HCT116 (cell line): ENCODE measurements around the gene STH. TPM values are rescaled to one million over a fixed set of nuclear protein-coding genes. Genes with fewer than 3 reads are reported as not detected.

ENCODE experiments used
- ATAC-seq: fragments of 200-7000 bp; cut with Tn5 transposase; 2 replicates; pipeline ENCODE4 v1.9.1; 2020; ENCODE audit warnings: mild to moderate bottlenecking, moderate library complexity
- BruUV-seq: library from RNA; stranded (reverse); fragments of 400-500 nt; replicated peaks from 2 replicates; lab custom pipeline; 2021; lab: Mats Ljungman, UMichigan
- CTCF ChIA-PET: fragments of 300-600 bp; sonication (Branson Sonifier 250); formaldehyde crosslinking; loops from one replicate; lab custom pipeline; 2021; ENCODE audit warnings: antibody characterized with exemption; lab: Charles Lee
- POLR2A ChIA-PET: fragments of 300-600, 350-600 bp; sonication (Branson Sonifier 250); formaldehyde crosslinking; loops from one replicate; lab custom pipeline; 2021; ENCODE audit warnings: antibody characterized with exemption; lab: Charles Lee
- RAD21 ChIA-PET, 2 experiments: fragments of 300-600 bp; sonication (Branson Sonifier 250); formaldehyde crosslinking; loops; one replicate each; lab custom pipeline; 2023; ENCODE audit warnings: low total read pairs in 2 of 2; ENCODE audit not compliant: uncharacterized antibody in 2 of 2, unreplicated experiment in 2 of 2, low non-redundant PET in 1 of 2; lab: Charles Lee
- DNase-seq: peaks from one replicate; pipeline ENCODE4 v3.0.0-alpha.2; 2010; ENCODE audit warnings: low read depth, low spot score
- H2AFZ ChIP-seq: fragments of 200-600 bp; shearing (Covaris generic), sonication (generic); 2 replicates; pipeline ENCODE4 v1.6.1; 2017; ENCODE audit warnings: low read depth, mixed run types, mixed read lengths, antibody characterized with exemption, low read length; ENCODE audit not compliant: poor library complexity, severe bottlenecking
- H3K27ac ChIP-seq: 2 replicates; pipeline ENCODE4 v1.5.1; 2012; ENCODE audit warnings: low read depth, low read length
- H3K27me3 ChIP-seq: fragments of 200-600 bp; sonication (generic); 2 replicates; pipeline ENCODE4 v1.6.1; 2016; ENCODE audit warnings: mixed run types, low read length, mixed read lengths; ENCODE audit not compliant: insufficient read depth
- H3K36me3 ChIP-seq, 2 experiments: fragments of 200-500 bp in 1 of 2; fragments of 200-600 bp in 1 of 2; sonication (Bioruptor generic) in 1 of 2; sonication (generic) in 1 of 2; 2 replicates each; pipeline versions ENCODE4 v1.5.1 to v1.6.1; 2014 to 2016; ENCODE audit warnings: low read length in 2 of 2, inconsistent platforms in 1 of 2, mixed read lengths in 1 of 2, mixed run types in 1 of 2; ENCODE audit not compliant: insufficient read depth in 2 of 2, control insufficient read depth in 1 of 2
- H3K4me1 ChIP-seq, 2 experiments: fragments of 200-600 bp in 1 of 2; sonication (generic) in 1 of 2; 2 replicates each; pipeline versions ENCODE4 v1.5.1 to v1.6.1; 2012 to 2017; ENCODE audit warnings: low read length in 2 of 2, inconsistent platforms in 1 of 2, mild to moderate bottlenecking in 1 of 2, mixed read lengths in 1 of 2, mixed run types in 1 of 2, moderate library complexity in 1 of 2; ENCODE audit not compliant: insufficient read depth in 2 of 2, control insufficient read depth in 1 of 2
- H3K4me2 ChIP-seq: fragments of 200-600 bp; sonication (generic); 2 replicates; pipeline ENCODE4 v1.6.1; 2017; ENCODE audit warnings: mixed run types, low read length, mixed read lengths
- H3K4me3 ChIP-seq, 2 experiments: fragments of 200-600 bp in 1 of 2; sonication (generic) in 1 of 2; replicated peaks in 1 of 2; 2 replicates each; pipeline ENCODE4 v1.5.1; 2011 to 2016; ENCODE audit warnings: low read length in 2 of 2, control low read depth in 1 of 2, low read depth in 1 of 2, mild to moderate bottlenecking in 1 of 2, mixed read lengths in 1 of 2, mixed run types in 1 of 2
- H3K79me2 ChIP-seq: fragments of 200-600 bp; sonication (generic); 2 replicates; pipeline ENCODE4 v1.6.1; 2017; ENCODE audit warnings: mild to moderate bottlenecking, mixed run types, low read length, moderate library complexity, mixed read lengths; ENCODE audit not compliant: insufficient read depth
- H3K9ac ChIP-seq: fragments of 200-600 bp; sonication (generic); 2 replicates; pipeline ENCODE4 v1.6.1; 2016; ENCODE audit warnings: low read length, mixed read lengths
- H3K9me2 ChIP-seq: fragments of 200-600 bp; sonication (generic), shearing (Covaris generic); 2 replicates; pipeline ENCODE4 v1.6.1; 2017; ENCODE audit warnings: mixed run types, mild to moderate bottlenecking, moderate library complexity; ENCODE audit not compliant: insufficient read depth
- H3K9me3 ChIP-seq, 2 experiments: fragments of 200-500 bp in 1 of 2; fragments of 200-600 bp in 1 of 2; sonication (Bioruptor generic) in 1 of 2; sonication (generic) in 1 of 2; 2 replicates each; pipeline ENCODE4 v1.6.1; 2014 to 2017; ENCODE audit warnings: low read length in 2 of 2, mixed read lengths in 2 of 2, inconsistent platforms in 1 of 2, low read depth in 1 of 2, mild to moderate bottlenecking in 1 of 2, mixed run types in 1 of 2, moderate library complexity in 1 of 2; ENCODE audit not compliant: control insufficient read depth in 1 of 2, insufficient read depth in 1 of 2
- H4K20me1 ChIP-seq: fragments of 200-600 bp; sonication (generic), shearing (Covaris generic); 2 replicates; pipeline ENCODE4 v1.6.1; 2017; ENCODE audit warnings: mixed run types, mild to moderate bottlenecking, moderate library complexity; ENCODE audit not compliant: insufficient read depth
- ATF3 ChIP-seq: IDR thresholded peaks from 2 replicates; pipeline ENCODE4 v1.6.1; 2012
- CBX3 ChIP-seq: IDR thresholded peaks from 2 replicates; pipeline ENCODE4 v1.6.1; 2012; ENCODE audit warnings: low read depth
- CEBPB ChIP-seq: IDR thresholded peaks from 2 replicates; pipeline ENCODE4 v1.6.1; 2012; ENCODE audit warnings: low read depth
- CTCF ChIP-seq, 3 experiments: fragments of 200-600 bp in 1 of 3; sonication (generic) in 1 of 3; IDR thresholded peaks in 2 of 3; conservative IDR thresholded peaks in 1 of 3; 2 replicates each; pipeline ENCODE4 v1.5.1; 2012 to 2017; ENCODE audit warnings: low read depth in 2 of 3, low read length in 2 of 3, antibody characterized with exemption in 1 of 3, borderline replicate concordance in 1 of 3, control low read depth in 1 of 3, mild to moderate bottlenecking in 1 of 3, mixed read lengths in 1 of 3, mixed run types in 1 of 3, moderate library complexity in 1 of 3; ENCODE audit not compliant: insufficient read depth in 1 of 3
- EGR1 ChIP-seq: IDR thresholded peaks from 2 replicates; pipeline ENCODE4 v1.6.1; 2012; ENCODE audit warnings: low read depth
- ELF1 ChIP-seq: IDR thresholded peaks from 2 replicates; pipeline ENCODE4 v1.6.1; 2012; ENCODE audit warnings: low read depth, borderline replicate concordance
- EZH2 ChIP-seq: fragments of 200-600 bp; sonication (generic); IDR thresholded peaks from 2 replicates; pipeline ENCODE4 v1.6.1; 2017; ENCODE audit warnings: antibody characterized with exemption, mixed run types
- EZH2phosphoT487 ChIP-seq: fragments of 200-600 bp; IDR thresholded peaks from 2 replicates; pipeline ENCODE4 v1.6.1; 2018; ENCODE audit warnings: antibody characterized with exemption, borderline replicate concordance
- FOSL1 ChIP-seq: IDR thresholded peaks from 2 replicates; pipeline ENCODE4 v1.6.1; 2012; ENCODE audit warnings: low read depth
- MAX ChIP-seq: IDR thresholded peaks from 2 replicates; pipeline ENCODE4 v1.6.1; 2012
- RAD21 ChIP-seq: IDR thresholded peaks from 2 replicates; pipeline ENCODE4 v1.6.1; 2012; ENCODE audit warnings: low read depth, mild to moderate bottlenecking
- REST ChIP-seq: IDR thresholded peaks from 2 replicates; pipeline ENCODE4 v1.6.1; 2012; ENCODE audit warnings: low read depth
- SIN3A ChIP-seq: IDR thresholded peaks from 2 replicates; pipeline ENCODE4 v1.6.1; 2012; ENCODE audit warnings: low read depth
- SP1 ChIP-seq: IDR thresholded peaks from 2 replicates; pipeline ENCODE4 v1.6.1; 2012; ENCODE audit warnings: low read depth
- SRF ChIP-seq: IDR thresholded peaks from 2 replicates; pipeline ENCODE4 v1.6.1; 2012; ENCODE audit warnings: low read depth
- TCF7L2 ChIP-seq: IDR thresholded peaks from 2 replicates; pipeline ENCODE4 v1.7.0; 2011; ENCODE audit warnings: borderline replicate concordance, inconsistent platforms; ENCODE audit not compliant: insufficient read depth, insufficient read length; ENCODE audit errors: extremely low read depth
- YY1 ChIP-seq: IDR thresholded peaks from 2 replicates; pipeline ENCODE4 v1.6.1; 2011; ENCODE audit warnings: low read length, low read depth, moderate library complexity, mild to moderate bottlenecking; ENCODE audit not compliant: insufficient replicate concordance; ENCODE audit errors: extremely low read depth
- ZBTB33 ChIP-seq: IDR thresholded peaks from 2 replicates; pipeline ENCODE4 v1.6.1; 2011; ENCODE audit warnings: mild to moderate bottlenecking, low read length, moderate library complexity; ENCODE audit not compliant: insufficient replicate concordance; ENCODE audit errors: extremely low read depth
- ZFX ChIP-seq: fragments of 450-650 bp; IDR thresholded peaks from 2 replicates; pipeline ENCODE4 v1.6.1; 2017
- ZNF274 ChIP-seq: fragments of 200-500 bp; sonication (Bioruptor generic); IDR thresholded peaks from 2 replicates; pipeline ENCODE4 v1.6.1; 2014; ENCODE audit warnings: mild to moderate bottlenecking, low read depth, low read length, inconsistent platforms
- intact Hi-C: fragments of 100-400 bp; cut with micrococcal nuclease; formaldehyde crosslinking; loops from 2 replicates; pipeline ENCODE4 v1.10.0; 2022
- total RNA-seq: library from RNA; stranded (reverse); gene quantifications from one replicate; pipeline ENCODE4 v1.2.1, GENCODE V29; 2021; ENCODE audit not compliant: unreplicated experiment

The STH gene
- total RNA-seq, 1 experiment from 2014 or later = not detected

- H2AFZ ChIP-seq = no peak overlapping the region
- H3K4me3 ChIP-seq = no peak overlapping the region
- H3K36me3 ChIP-seq = no peaks in the 10 kb centered on the region
- intact Hi-C loops = no loop called here
- ATAC-seq = no peak
- no peaks in the 10 kb centered on the region for H3K9me2 ChIP-seq
- H3K27me3 ChIP-seq = no peaks in the 10 kb centered on the region
- no peak overlapping the region for H3K9ac ChIP-seq
- ChIA-PET CTCF (no interaction called here), POLR2A (no interaction called here), RAD21 (no interaction called here)
- H3K27ac ChIP-seq = no peak overlapping the region
- no peaks in the 10 kb centered on the region for H4K20me1 ChIP-seq
- no peak for DNase-seq
- no peaks in the 10 kb centered on the region for H3K9me3 ChIP-seq
- H3K4me2 ChIP-seq = no peak overlapping the region
- no TSS peak for BruUV-seq
- H3K4me1 ChIP-seq = peaks cover 0 to 7% of the 10 kb centered on the region in 2 experiments; a peak in 1 of 4 replicates
- no peaks in the 10 kb centered on the region for H3K79me2 ChIP-seq
- TF ChIP-seq ATF3 = no peak
- no peak for TF ChIP-seq MAX
- no peak for TF ChIP-seq REST
- no peak for TF ChIP-seq CTCF (IDR thresholded peaks at IDR 0.05 in 2 of 3, conservative IDR thresholded peaks at IDR 0.05 in 1 of 3; ENCODE audit: borderline replicate concordance in 1 of 3, insufficient read depth in 1 of 3, low read depth in 2 of 3, low read length in 2 of 3)
- TF ChIP-seq EZH2 = no peak
- TF ChIP-seq CEBPB = no peak
- TF ChIP-seq ZFX = no peak
- no peak for TF ChIP-seq EGR1
- no peak for TF ChIP-seq RAD21
- TF ChIP-seq SP1 = no peak
- TF ChIP-seq FOSL1 = no peak
- TF ChIP-seq EZH2phosphoT487 = no peak
- no peak for TF ChIP-seq SRF
- no peak for TF ChIP-seq SIN3A
- no peak for TF ChIP-seq YY1
- TF ChIP-seq ELF1 = no peak
- no peak for TF ChIP-seq ZNF274
- TF ChIP-seq CBX3 = no peak
- TF ChIP-seq ZBTB33 = no peak
- TF ChIP-seq TCF7L2 = no peak
These were observed 35.2 kb upstream of the STH start for GRCh38 chr17:45963889-45964288.
